ENCODE measurements around the gene SMCO3.

Gene SMCO3

GRCh38 chr12:14770496-14771461, 43.2 kb downstream of the SMCO3 start:
- H3K9me3 ChIP-seq (ENCODE audit: control insufficient read depth, insufficient read depth, low read length) = no peaks in the 10 kb centered on the region
- peak overlapping the region; percentile 95 for H3K4me3 ChIP-seq (ENCODE audit: low read length)
- H3K9me2 ChIP-seq (replicated peaks; ENCODE audit: control insufficient read depth, low read length) = no peaks in the 10 kb centered on the region
- no peaks in the 10 kb centered on the region for H4K20me1 ChIP-seq (ENCODE audit: control insufficient read depth, insufficient read depth, low read depth, low read length)
- H3K36me3 ChIP-seq (ENCODE audit: control insufficient read depth, low read length) = peaks cover 32% of the 10 kb centered on the region
- peaks cover 64% of the 10 kb centered on the region for H3K4me1 ChIP-seq (ENCODE audit: control insufficient read depth, low read length)
- H3K4me2 ChIP-seq (ENCODE audit: low read length) = peak overlapping the region; percentile 94
- peaks cover 35% of the 10 kb centered on the region for H3F3A ChIP-seq (ENCODE audit: control insufficient read depth, insufficient read depth)
- peaks cover 44% of the 10 kb centered on the region for H3K79me2 ChIP-seq (ENCODE audit: control insufficient read depth, low read length)
- H3K27me3 ChIP-seq (ENCODE audit: control insufficient read depth, low read length) = no peaks in the 10 kb centered on the region
- H3K27ac ChIP-seq (ENCODE audit: low read depth, low read length) = peak overlapping the region; percentile 96
- TF ChIP-seq, protein P1, sequence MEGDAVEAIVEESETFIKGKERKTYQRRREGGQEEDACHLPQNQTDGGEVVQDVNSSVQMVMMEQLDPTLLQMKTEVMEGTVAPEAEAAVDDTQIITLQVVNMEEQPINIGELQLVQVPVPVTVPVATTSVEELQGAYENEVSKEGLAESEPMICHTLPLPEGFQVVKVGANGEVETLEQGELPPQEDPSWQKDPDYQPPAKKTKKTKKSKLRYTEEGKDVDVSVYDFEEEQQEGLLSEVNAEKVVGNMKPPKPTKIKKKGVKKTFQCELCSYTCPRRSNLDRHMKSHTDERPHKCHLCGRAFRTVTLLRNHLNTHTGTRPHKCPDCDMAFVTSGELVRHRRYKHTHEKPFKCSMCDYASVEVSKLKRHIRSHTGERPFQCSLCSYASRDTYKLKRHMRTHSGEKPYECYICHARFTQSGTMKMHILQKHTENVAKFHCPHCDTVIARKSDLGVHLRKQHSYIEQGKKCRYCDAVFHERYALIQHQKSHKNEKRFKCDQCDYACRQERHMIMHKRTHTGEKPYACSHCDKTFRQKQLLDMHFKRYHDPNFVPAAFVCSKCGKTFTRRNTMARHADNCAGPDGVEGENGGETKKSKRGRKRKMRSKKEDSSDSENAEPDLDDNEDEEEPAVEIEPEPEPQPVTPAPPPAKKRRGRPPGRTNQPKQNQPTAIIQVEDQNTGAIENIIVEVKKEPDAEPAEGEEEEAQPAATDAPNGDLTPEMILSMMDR (IDR thresholded peaks at IDR 0.05; ENCODE audit: low read depth, low read length, poor library complexity, severe bottlenecking) = no peak
- TF ChIP-seq EZH2phosphoT487 (IDR thresholded peaks at IDR 0.05; ENCODE audit: borderline replicate concordance, low read length) = no peak

- Histone ChIP-seq H3K9me3 (ENCODE audit: control insufficient read depth, insufficient read depth, low read length) (0 out of 2 replicates have a peak, but pooled peaks cover 4% of the 10 kb centered on the region), H3F3A (ENCODE audit: control insufficient read depth, insufficient read depth) (peaks cover 30% of the 10 kb centered on the region), H3K36me3 (ENCODE audit: control insufficient read depth, low read length) (peaks cover 38% of the 10 kb centered on the region), H3K4me1 (ENCODE audit: control insufficient read depth, low read length) (peaks cover 56% of the 10 kb centered on the region), H3K27me3 (ENCODE audit: control insufficient read depth, low read length) (no peaks in the 10 kb centered on the region), H3K9me2 (replicated peaks; ENCODE audit: control insufficient read depth, low read length) (no peaks in the 10 kb centered on the region), H3K4me3 (ENCODE audit: low read length) (peak overlapping the region; percentile 95), H4K20me1 (ENCODE audit: control insufficient read depth, insufficient read depth, low read depth, low read length) (no peaks in the 10 kb centered on the region), H3K27ac (ENCODE audit: low read depth, low read length) (peak overlapping the region; percentile 96), H3K79me2 (ENCODE audit: control insufficient read depth, low read length) (peaks cover 38% of the 10 kb centered on the region), H3K4me2 (ENCODE audit: low read length) (peak overlapping the region; percentile 94)
- TF ChIP-seq, protein P1 (IDR thresholded peaks at IDR 0.05; ENCODE audit: low read depth, low read length, poor library complexity, severe bottlenecking) = peak; percentile 86
- no peak for TF ChIP-seq EZH2phosphoT487 (IDR thresholded peaks at IDR 0.05; ENCODE audit: borderline replicate concordance, low read length)
These were observed 44.0 kb downstream of the SMCO3 start for GRCh38 chr12:14769969-14770495.

GRCh38 chr12:14769466-14769968, 44.5 kb downstream of the SMCO3 start:
- H3F3A ChIP-seq (ENCODE audit: control insufficient read depth, insufficient read depth) = peaks cover 30% of the 10 kb centered on the region
- H3K27me3 ChIP-seq (ENCODE audit: control insufficient read depth, low read length) = no peaks in the 10 kb centered on the region
- H3K27ac ChIP-seq (ENCODE audit: low read depth, low read length) = peak overlapping the region; percentile 96
- peaks cover 33% of the 10 kb centered on the region for H3K79me2 ChIP-seq (ENCODE audit: control insufficient read depth, low read length)
- H3K36me3 ChIP-seq (ENCODE audit: control insufficient read depth, low read length) = peaks cover 38% of the 10 kb centered on the region
- peak overlapping the region; percentile 94 for H3K4me2 ChIP-seq (ENCODE audit: low read length)
- TF ChIP-seq EZH2phosphoT487 (IDR thresholded peaks at IDR 0.05; ENCODE audit: borderline replicate concordance, low read length) = no peak
- TF ChIP-seq, protein P1 (IDR thresholded peaks at IDR 0.05; ENCODE audit: low read depth, low read length, poor library complexity, severe bottlenecking) = no peak
- no peaks in the 10 kb centered on the region for H3K9me2 ChIP-seq (replicated peaks; ENCODE audit: control insufficient read depth, low read length)
- peak overlapping the region; percentile 95 for H3K4me3 ChIP-seq (ENCODE audit: low read length)
- H3K9me3 ChIP-seq (ENCODE audit: control insufficient read depth, insufficient read depth, low read length) = 0 out of 2 replicates have a peak, but pooled peaks cover 4% of the 10 kb centered on the region
- no peaks in the 10 kb centered on the region for H4K20me1 ChIP-seq (ENCODE audit: control insufficient read depth, insufficient read depth, low read depth, low read length)
- peaks cover 51% of the 10 kb centered on the region for H3K4me1 ChIP-seq (ENCODE audit: control insufficient read depth, low read length)

All from DOHH2 (cell line).